Activated CD8-positive, alpha-beta memory T cell treated with anti-CD3 and anti-CD28 coated beads, Interleukin-2, amount 50 U/mL, for 48 hours (primary cell): ENCODE data around the gene DLG2.
"Not testable (repeated sequence)": the region's sequence is repeated elsewhere in the genome, so short reads cannot be mapped to it uniquely, and the experiment has no call there.

Experiments
- DNase-seq: peaks from one replicate; pipeline ENCODE4 v3.0.0-alpha.2; 2020

DLG2 gene

DNA sequence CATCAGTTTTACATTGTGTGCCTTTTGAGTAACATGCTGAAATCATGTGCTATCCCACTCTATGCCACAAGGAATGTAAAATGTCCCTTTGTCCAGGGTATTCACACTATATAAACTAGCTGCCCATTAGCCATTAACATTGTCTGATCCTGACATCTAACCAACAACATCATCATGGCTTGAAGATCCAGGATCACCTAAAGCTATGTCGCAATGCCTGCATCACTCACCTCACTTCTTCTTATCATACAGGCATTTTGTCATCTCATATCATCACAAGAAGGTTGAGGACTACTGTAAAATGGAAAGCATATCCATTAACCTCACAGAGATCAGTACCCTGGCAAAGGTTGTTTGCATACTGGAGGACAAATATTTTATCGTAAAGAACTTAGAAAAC is 742.3 kb downstream of the DLG2 start:
- no peak for DNase-seq

DNA sequence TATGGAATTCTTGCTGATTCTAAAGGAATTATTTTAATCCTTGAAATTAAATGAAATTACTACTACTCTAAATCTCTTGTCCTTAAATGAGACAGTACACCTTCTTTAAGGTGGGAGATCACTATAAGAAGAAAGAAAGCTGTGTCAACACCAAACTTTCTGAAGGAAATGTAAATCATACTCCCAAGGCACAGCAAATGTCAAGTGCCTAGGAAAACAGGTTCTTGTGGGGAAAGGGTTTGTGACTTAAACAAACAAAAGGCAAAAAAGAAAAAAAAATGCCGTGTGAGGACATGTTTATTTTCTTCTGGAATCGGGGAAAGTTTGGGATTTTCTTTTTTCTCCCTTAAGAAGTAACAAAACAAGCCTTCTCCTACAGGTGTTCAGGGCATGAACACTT is 745.1 kb downstream of the DLG2 start:
- no peak for DNase-seq

- no peak for DNase-seq
Measured at GRCh38 chr11:84871116-84871515, 756.0 kb downstream of the DLG2 start.

- no peak for DNase-seq
Measured at GRCh38 chr11:84870486-84870885, 756.7 kb downstream of the DLG2 start.

DNA sequence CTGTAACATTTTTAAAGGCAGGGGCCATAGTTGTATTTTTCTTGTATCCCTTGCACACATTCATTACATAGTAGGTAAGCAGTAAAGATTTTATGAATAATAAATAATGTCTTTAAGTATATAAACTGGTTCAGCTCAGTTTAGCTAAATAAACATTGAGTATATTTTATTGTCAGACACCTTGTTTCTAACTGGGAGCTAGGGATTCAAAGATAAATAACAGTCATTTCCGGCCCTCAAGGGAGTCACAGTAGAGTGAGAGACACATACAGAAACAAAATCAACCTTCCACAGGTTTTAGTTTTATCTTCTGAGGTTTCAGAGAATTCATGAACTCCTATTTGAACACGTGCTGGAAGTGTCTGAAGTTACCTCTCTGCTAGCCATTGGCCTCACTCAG is 760.2 kb downstream of the DLG2 start:
- no peak for DNase-seq

GRCh38 chr11:84865791-84866535 is 761.2 kb downstream of the DLG2 start:
- DNase-seq: no peak

GRCh38 chr11:84865257-84865656 is 761.9 kb downstream of the DLG2 start:
- DNase-seq: no peak

- DNase-seq: no peak
Measured at GRCh38 chr11:84857746-84858145, 769.4 kb downstream of the DLG2 start.

- no peak for DNase-seq
Measured at GRCh38 chr11:84855508-84856245, 771.5 kb downstream of the DLG2 start.

GRCh38 chr11:84854498-84854880 is 772.7 kb downstream of the DLG2 start:
- DNase-seq: no peak

DNA sequence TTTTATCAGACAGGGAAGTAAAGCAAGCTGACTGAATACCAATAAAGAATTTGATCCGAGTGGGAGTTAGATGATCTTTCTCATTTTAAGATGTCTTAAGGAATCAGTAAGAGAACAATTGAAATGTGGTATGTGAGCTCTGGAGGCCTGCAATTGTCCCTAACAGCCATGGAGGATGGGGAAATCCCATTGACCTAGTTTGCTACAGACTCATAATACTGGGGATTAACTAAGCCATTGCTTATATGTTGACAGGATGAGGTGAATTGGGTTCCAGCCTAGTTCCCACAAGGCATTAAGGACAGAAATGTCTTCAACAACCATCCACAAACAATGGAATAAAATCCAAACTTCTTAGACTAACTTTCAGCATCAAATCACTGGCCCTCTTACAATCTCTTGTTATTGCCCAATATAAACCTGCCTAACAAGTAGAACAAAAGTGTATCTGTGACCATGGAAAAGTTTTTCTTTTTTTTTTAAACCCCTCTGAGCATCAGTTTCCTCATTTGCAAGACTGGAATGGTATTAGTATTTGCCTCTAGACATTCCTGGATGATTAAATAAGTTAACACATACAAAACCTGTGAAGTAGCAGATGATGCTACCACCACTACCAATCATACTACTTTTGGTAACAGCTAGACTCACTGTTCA is 773.2 kb downstream of the DLG2 start:
- DNase-seq: no peak

- no peak for DNase-seq
Measured at GRCh38 chr11:84847842-84848241, 779.3 kb downstream of the DLG2 start.

GRCh38 chr11:84840201-84840600 is 786.9 kb downstream of the DLG2 start:
- DNase-seq: not testable (repeated sequence)

DNA sequence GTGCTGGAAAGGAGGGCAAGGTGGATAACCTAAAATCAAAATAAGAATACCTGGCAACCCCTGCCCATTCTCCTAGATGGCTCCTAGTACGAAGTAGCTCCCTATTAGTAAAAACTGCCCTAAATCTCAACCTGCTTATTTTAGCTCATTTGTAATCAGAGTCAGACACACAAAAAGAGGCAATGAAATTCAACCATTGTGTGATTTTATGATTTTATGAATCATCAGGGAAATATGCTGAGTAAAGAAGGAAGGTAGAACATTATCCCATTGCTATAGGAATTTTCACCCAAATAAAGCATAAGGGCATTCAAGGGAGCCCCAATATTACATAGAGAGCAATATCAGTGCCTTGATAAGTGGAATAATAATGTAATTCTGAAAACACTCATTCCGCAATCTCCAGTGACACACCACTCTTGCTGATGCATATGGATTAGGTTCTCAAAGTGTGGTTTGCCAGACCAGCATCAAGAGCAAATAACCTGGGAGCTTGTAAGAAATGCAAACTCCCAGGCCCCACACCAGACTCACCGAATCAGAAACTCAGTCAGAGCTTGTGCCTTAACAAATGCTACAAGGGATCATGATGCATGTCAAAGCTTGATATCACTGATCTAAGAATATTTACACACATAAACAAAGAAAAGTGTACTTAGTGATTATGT is 789.6 kb downstream of the DLG2 start:
- no peak for DNase-seq

DNA sequence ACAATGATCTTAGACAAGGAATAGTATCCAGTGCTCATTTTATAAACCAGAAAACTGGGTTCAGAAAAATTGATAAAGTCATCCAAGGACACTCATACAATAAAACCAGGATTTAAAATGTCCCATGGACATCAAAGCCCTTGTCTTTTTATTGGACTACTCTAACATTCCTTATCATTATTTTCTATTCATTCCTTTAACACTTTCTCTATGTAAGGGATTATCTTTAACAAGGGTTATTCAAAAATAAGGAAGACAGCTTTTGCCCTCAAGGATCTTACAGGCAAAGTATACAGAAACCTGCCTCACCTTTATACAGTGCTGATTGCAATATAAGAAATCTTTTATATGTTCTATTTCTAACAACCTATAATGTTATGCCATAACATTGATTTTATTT is 790.8 kb downstream of the DLG2 start:
- no peak for DNase-seq

DNA sequence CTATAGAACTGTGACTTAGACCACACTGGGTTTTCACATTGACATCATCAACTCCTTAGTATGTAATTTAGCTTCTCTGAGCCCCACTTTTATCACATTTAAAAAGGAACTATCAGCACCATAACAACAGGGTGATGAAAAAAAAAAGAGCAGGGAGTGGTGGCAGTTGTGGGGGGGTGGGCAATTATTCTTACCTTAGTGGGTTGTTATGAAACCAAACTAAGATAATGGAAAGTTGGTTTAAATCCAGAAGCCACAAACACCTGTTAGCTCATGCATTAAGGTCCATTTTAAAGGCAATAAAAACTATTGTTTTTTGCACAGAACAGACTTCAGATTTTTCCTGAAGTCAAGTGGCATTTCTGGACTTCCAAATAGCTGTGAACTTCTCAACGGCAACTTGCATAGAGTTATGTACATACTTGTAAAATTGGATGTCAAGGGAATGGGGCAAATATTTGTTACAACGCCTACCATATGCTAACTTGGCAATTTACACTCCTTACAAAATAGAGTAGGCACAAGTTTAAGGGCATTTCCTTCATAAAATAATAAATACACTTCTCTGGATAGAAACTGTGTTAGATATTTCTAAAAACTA is 793.6 kb downstream of the DLG2 start:
- no peak for DNase-seq

DNA sequence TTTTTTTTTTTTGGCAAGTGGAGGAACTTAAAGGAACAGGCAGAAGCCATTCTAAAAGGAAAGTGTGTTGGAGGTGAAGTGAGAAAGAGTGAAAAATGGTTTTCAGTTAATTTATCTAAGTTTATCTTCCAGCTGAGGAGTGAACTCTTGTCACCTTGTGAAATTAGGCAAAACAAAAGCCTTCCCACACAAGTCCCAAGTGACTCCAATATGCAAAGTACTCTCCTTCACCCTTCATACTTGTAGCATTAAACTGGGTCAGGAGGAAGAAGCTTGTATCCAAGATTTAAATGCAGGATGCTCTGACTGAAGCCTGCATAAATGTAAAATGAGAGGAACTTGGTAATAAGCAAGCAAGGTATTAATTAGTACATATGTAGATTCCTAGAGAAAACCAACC is 796.8 kb downstream of the DLG2 start:
- DNase-seq: no peak

DNA sequence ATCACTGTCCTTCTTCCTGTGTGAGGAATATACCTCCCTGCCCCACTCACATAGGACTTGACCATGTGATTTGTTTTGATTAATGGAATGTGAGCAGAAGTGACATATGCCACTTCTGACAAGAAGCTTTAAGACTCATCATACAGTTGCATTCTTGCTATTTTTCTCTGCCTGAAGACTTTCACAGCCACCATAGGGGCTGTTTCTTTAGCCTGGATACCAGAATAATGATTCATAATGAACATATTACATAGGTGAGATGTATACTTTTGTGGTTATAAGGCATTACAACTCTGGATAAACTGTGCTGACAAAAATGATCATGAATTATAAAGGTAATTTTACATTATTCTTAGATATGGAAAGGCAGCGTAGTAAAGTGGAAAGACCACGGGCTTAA is 798.0 kb downstream of the DLG2 start:
- no peak for DNase-seq

- no peak for DNase-seq
Measured at GRCh38 chr11:84828616-84829015, 798.5 kb downstream of the DLG2 start.

- no peak for DNase-seq
Measured at GRCh38 chr11:84825106-84825660, 802.0 kb downstream of the DLG2 start.

GRCh38 chr11:84824624-84825023 is 802.5 kb downstream of the DLG2 start:
- DNase-seq: no peak

- DNase-seq: no peak
Measured at GRCh38 chr11:84819537-84819936, 807.6 kb downstream of the DLG2 start.

- no peak for DNase-seq
Measured at GRCh38 chr11:84819128-84819527, 808.0 kb downstream of the DLG2 start.
